ENCODE measurements around the gene URB2.

DNA sequence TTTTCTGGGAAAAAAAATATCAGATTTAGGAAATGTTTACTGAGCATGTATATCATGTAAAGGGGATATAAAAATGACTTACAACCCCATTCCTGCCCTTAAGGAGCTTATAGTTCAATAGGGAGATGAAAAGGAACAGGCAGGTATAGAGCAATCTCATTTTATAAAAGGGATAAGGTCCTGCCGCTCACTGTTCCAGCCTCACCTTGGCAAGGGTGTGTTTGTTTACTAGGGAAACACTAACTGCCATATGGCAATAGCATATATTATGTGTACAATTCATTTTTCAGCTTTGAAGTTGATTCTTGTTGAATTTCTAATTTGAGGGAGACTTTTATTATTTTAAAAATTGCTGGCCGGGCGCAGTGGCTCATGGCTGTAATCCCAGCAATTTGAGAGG is 25.5 kb downstream of the URB2 start:
- TF ChIP-seq POLR2A (IDR thresholded peaks at IDR 0.05; ENCODE audit: borderline replicate concordance, extremely low read depth, insufficient read depth, insufficient read length) (no peak), RAD21 (IDR thresholded peaks at IDR 0.05; ENCODE audit: low read depth) (no peak), YY1 (IDR thresholded peaks at IDR 0.05; ENCODE audit: extremely low read depth, insufficient replicate concordance, low read depth, low read length) (no peak), POLR2AphosphoS5 (IDR thresholded peaks at IDR 0.05; ENCODE audit: low read depth, low read length) (no peak)
- TF ChIP-seq, protein P1, sequence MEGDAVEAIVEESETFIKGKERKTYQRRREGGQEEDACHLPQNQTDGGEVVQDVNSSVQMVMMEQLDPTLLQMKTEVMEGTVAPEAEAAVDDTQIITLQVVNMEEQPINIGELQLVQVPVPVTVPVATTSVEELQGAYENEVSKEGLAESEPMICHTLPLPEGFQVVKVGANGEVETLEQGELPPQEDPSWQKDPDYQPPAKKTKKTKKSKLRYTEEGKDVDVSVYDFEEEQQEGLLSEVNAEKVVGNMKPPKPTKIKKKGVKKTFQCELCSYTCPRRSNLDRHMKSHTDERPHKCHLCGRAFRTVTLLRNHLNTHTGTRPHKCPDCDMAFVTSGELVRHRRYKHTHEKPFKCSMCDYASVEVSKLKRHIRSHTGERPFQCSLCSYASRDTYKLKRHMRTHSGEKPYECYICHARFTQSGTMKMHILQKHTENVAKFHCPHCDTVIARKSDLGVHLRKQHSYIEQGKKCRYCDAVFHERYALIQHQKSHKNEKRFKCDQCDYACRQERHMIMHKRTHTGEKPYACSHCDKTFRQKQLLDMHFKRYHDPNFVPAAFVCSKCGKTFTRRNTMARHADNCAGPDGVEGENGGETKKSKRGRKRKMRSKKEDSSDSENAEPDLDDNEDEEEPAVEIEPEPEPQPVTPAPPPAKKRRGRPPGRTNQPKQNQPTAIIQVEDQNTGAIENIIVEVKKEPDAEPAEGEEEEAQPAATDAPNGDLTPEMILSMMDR (IDR thresholded peaks at IDR 0.05 in 2 of 3, conservative IDR thresholded peaks at IDR 0.05 in 1 of 3; ENCODE audit: borderline replicate concordance in 1 of 3, insufficient read depth in 1 of 3, low read depth in 2 of 3, low read length in 2 of 3): no peak
